ENCODE results near the gene PCYT1A.

PCYT1A gene

DNA sequence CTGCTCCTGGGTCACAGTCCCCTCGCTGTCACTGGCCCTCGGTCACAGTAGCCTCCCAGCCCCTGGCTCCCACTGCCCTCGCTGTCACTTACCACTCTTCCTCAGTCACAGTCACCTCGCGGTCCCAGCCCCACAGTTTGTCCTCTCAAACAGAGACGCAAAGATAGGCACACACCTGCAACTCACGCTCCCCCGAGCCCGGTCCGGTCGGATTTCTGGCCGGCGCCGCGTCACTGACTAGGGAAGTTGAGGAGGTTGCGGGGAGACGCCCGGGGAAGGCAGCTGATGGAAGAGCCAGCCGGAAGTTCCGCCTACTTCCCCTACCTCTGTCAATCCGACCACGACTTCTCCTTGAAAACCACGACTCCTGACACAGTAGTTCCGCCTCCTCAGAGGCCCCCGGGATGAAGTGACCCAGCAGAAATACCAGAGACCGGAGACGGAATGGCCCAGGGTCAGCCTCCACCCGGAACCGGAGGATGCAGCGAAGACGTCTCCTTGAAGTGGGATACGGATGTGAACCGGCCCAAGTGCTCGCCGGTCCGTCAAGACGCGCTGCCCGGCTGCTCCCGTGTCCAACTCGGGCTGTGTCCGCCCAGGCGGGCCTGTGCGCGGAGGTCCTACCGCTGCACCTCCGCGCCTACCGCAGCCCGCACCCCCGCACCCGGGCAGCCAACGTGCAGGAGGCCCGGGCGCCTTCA, at the start of gene PCYT1A:
Gene PCYT1A, minus strand, starts transcription at position 287 of the 701 bp plus-strand sequence. CDS start 17,195 bp downstream, outside the sequence.
- Histone ChIP-seq H3K27me3 (ENCODE audit: low read depth) (no peaks in the 10 kb centered on the region), H3K36me3 (replicated peaks) (no peaks in the 10 kb centered on the region; the same call in 1 of the 2 replicates), H3K9me3 (no peaks in the 10 kb centered on the region), H3K4me1 (peaks cover 23% of the 10 kb centered on the region), H3K4me3 (peak within 1 kb of the TSS; percentile 93)
- in situ Hi-C loops (cut with MboI; ENCODE audit: low sequenced_read_pairs), result no loop called here
- peak; percentile 93 to 95 for DNase-seq (ENCODE audit: low spot score in 2 of 2)

DNA sequence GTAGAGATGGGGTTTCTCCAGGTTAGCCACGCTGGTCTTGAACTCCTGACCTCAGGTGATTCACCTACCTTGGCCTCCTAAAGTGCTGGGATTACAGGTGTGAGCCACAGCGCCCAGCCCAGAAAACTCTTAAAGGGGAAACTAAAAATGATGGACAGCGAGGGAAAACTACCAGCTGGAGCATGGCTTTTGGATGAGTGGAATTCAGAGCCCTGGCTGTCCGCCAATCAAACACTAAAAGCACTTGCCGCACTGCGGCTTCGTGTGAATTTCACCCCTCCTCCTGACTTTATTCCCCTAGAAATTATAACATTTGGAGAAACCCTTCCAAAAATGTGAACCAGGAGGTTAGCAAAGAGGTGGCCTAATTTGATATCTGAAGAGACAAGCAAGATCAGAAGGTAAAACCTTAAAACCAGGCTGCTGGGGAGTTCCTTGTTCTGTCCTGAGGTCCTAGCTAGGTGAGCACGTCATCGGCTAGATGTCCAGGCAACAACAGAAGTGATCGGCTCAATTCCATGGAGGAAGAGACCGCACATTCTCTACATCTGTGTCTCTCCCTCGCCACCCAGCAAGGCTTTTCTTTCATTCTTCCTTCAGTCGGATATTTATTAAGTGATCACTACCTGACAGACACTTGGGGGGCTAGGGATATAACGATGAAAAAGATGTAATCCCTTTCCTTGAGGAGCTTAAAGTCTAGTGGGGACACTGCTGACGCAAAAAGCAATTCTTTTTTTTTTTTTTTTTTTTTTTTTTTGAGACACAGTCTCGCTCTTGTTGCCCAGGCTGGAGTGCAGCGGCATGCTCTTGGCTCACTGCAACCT, 49.0 kb upstream of the PCYT1A start:
- no peaks in the 10 kb centered on the region for H3K9me3 ChIP-seq
- no peak for DNase-seq (ENCODE audit: low spot score in 2 of 2)
- H3K27me3 ChIP-seq (ENCODE audit: low read depth), result no peaks in the 10 kb centered on the region
- in situ Hi-C loops (cut with MboI; ENCODE audit: low sequenced_read_pairs), result no loop called here
- H3K4me3 ChIP-seq, result no peak overlapping the region
- no peaks in the 10 kb centered on the region for H3K36me3 ChIP-seq (replicated peaks)
- no peaks in the 10 kb centered on the region for H3K4me1 ChIP-seq

DNA sequence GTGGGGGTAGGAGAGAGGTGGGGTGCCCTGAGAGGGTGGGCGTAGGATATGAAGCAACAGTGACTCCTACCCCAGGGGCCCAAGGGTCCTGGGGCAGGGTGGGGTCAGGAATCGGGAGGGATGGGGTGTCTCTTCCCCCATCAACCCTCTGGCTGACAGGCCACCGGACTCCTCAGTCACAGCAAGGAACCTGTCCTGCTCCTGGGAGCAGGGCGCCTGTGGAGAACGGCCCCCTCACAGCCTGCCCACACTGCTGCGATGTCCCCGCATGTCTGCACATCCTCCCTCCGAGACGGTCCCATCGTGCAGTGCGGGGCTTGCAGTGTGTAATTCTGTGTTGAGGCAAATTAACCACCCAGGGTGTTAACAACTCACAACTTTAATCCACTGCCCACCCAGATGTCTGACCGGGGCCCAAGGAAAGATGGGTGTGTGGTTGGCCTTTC, 48.0 kb upstream of the PCYT1A start:
- in situ Hi-C loops (cut with MboI; ENCODE audit: low sequenced_read_pairs), result no loop called here
- Histone ChIP-seq H3K4me3 (no peak overlapping the region), H3K27me3 (ENCODE audit: low read depth) (no peaks in the 10 kb centered on the region), H3K9me3 (no peaks in the 10 kb centered on the region), H3K4me1 (no peaks in the 10 kb centered on the region), H3K36me3 (replicated peaks) (no peaks in the 10 kb centered on the region)
- no peak for DNase-seq (ENCODE audit: low spot score in 2 of 2)

- no peaks in the 10 kb centered on the region for H3K27me3 ChIP-seq (ENCODE audit: low read depth)
These were observed 47.5 kb upstream of the PCYT1A start for GRCh38 chr3:196334982-196335381.

DNA sequence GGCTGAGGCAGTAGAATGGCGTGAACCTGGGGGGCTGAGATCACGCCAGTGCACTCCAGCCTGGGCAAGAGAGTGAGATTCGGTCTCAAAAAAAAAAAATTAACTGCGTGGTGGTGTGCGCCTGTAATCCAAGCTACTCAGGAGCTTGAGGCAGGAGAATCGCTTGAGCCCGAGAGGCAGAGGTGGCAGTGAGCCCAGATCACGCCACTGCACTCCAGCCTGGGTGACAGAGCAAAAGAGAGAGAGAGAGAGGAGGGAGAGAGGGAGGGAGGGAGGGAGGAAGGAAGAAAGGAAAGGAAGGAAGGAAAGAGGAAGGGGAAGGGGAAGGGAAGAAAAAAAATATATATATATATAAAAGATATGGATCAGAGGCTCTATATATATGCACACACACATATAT, 44.6 kb upstream of the PCYT1A start:
- Histone ChIP-seq H3K4me1 (peaks cover 11% of the 10 kb centered on the region), H3K4me3 (no peak overlapping the region), H3K36me3 (replicated peaks) (no peaks in the 10 kb centered on the region), H3K27me3 (ENCODE audit: low read depth) (no peaks in the 10 kb centered on the region), H3K9me3 (no peaks in the 10 kb centered on the region)
- no peak for DNase-seq (ENCODE audit: low spot score in 2 of 2)
- in situ Hi-C loops (cut with MboI; ENCODE audit: low sequenced_read_pairs), result no loop called here

More at GRCh38 chr3:196334982-196335381, 47.5 kb upstream of the PCYT1A start:
- Histone ChIP-seq H3K4me1 (no peaks in the 10 kb centered on the region), H3K36me3 (replicated peaks) (no peaks in the 10 kb centered on the region), H3K4me3 (no peak overlapping the region), H3K9me3 (no peaks in the 10 kb centered on the region)
- DNase-seq (ENCODE audit: low spot score in 2 of 2), result no peak
- in situ Hi-C loops (cut with MboI; ENCODE audit: low sequenced_read_pairs), result no loop called here

DNA sequence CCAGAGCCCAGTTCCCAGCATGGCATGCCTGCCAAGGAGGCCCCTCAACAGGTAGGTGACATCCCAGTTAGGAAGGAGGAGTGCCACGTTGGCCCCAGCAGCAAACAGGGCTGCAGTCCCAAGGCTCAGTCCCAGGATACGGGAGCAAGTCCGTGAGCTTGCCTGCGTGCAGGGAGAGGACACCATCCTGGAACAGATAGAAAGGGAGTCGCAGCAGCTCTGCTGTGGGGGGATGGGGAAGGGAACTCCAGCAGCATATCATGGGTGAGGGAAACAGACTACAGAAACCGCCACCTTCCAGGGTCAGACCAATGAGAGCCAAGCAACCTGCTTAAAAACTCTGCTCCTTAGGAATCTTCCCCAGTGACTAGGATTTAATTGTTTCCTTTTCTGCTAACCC, 39.9 kb upstream of the PCYT1A start:
- H3K4me1 ChIP-seq, result peaks cover 11% of the 10 kb centered on the region
- no peak overlapping the region for H3K4me3 ChIP-seq
- H3K27me3 ChIP-seq (ENCODE audit: low read depth), result no peaks in the 10 kb centered on the region
- no peaks in the 10 kb centered on the region for H3K9me3 ChIP-seq
- H3K36me3 ChIP-seq (replicated peaks), result no peaks in the 10 kb centered on the region
- in situ Hi-C loops (cut with MboI; ENCODE audit: low sequenced_read_pairs), result no loop called here
- no peak for DNase-seq (ENCODE audit: low spot score in 2 of 2)

GRCh38 chr3:196326936-196327335, 39.4 kb upstream of the PCYT1A start:
- Histone ChIP-seq H3K36me3 (replicated peaks) (no peaks in the 10 kb centered on the region), H3K4me3 (no peak overlapping the region), H3K4me1 (peaks cover 11% of the 10 kb centered on the region), H3K9me3 (no peaks in the 10 kb centered on the region), H3K27me3 (ENCODE audit: low read depth) (no peaks in the 10 kb centered on the region)
- in situ Hi-C loops (cut with MboI; ENCODE audit: low sequenced_read_pairs), result no loop called here
- DNase-seq (ENCODE audit: low spot score in 2 of 2), result no peak

GRCh38 chr3:196323691-196324090, 36.2 kb upstream of the PCYT1A start:
- Histone ChIP-seq H3K27me3 (ENCODE audit: low read depth) (no peaks in the 10 kb centered on the region), H3K4me3 (no peak overlapping the region), H3K9me3 (no peaks in the 10 kb centered on the region), H3K4me1 (peaks cover 10% of the 10 kb centered on the region), H3K36me3 (replicated peaks) (no peaks in the 10 kb centered on the region)
- DNase-seq (ENCODE audit: low spot score in 2 of 2), result peak in 1 of 2 experiments; percentile 40
- in situ Hi-C loops (cut with MboI; ENCODE audit: low sequenced_read_pairs), result no loop called here

- H3K36me3 ChIP-seq (replicated peaks), result no peaks in the 10 kb centered on the region
- H3K27me3 ChIP-seq (ENCODE audit: low read depth), result no peaks in the 10 kb centered on the region
- no peaks in the 10 kb centered on the region for H3K9me3 ChIP-seq
- no peak overlapping the region for H3K4me3 ChIP-seq
- in situ Hi-C loops (cut with MboI; ENCODE audit: low sequenced_read_pairs), result no loop called here
- DNase-seq (ENCODE audit: low spot score in 2 of 2), result no peak
- peaks cover 6% of the 10 kb centered on the region for H3K4me1 ChIP-seq
These were observed 35.5 kb upstream of the PCYT1A start for GRCh38 chr3:196323016-196323415.

- Histone ChIP-seq H3K36me3 (replicated peaks) (no peaks in the 10 kb centered on the region), H3K27me3 (ENCODE audit: low read depth) (no peaks in the 10 kb centered on the region), H3K4me3 (no peak overlapping the region), H3K9me3 (no peaks in the 10 kb centered on the region), H3K4me1 (no peaks in the 10 kb centered on the region; the same call in 1 of the 2 replicates)
- DNase-seq (ENCODE audit: low spot score in 2 of 2), result no peak
- in situ Hi-C loops (cut with MboI; ENCODE audit: low sequenced_read_pairs), result no loop called here
These were observed 33.6 kb upstream of the PCYT1A start for GRCh38 chr3:196321162-196321561.

DNA sequence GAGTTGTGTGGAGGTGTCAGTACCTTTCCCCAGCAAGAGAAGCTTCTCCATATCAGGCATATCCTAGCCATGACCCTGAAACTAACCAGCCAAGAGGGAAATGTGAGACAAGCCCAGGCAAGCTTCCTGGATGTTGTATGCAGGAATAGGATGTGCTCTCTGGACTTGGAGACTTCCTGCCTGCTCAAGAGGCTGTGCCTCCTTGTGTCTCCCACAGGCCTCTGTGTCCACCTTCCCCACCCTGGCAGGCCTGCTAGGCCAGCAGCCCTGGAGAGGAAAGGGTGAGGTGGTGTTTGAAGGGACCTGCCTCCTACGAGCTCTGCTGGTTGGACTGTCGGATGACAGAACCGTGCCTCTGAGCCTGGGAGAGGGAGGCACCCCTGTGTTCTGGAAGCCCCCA, 32.6 kb upstream of the PCYT1A start:
- no peak for DNase-seq (ENCODE audit: low spot score in 2 of 2)
- H3K4me3 ChIP-seq, result no peak overlapping the region
- H3K36me3 ChIP-seq (replicated peaks), result no peaks in the 10 kb centered on the region; the same call in 1 of the 2 replicates
- no peaks in the 10 kb centered on the region for H3K27me3 ChIP-seq (ENCODE audit: low read depth)
- H3K4me1 ChIP-seq, result no peaks in the 10 kb centered on the region; the same call in 1 of the 2 replicates
- H3K9me3 ChIP-seq, result no peaks in the 10 kb centered on the region
- in situ Hi-C loops (cut with MboI; ENCODE audit: low sequenced_read_pairs), result no loop called here

DNA sequence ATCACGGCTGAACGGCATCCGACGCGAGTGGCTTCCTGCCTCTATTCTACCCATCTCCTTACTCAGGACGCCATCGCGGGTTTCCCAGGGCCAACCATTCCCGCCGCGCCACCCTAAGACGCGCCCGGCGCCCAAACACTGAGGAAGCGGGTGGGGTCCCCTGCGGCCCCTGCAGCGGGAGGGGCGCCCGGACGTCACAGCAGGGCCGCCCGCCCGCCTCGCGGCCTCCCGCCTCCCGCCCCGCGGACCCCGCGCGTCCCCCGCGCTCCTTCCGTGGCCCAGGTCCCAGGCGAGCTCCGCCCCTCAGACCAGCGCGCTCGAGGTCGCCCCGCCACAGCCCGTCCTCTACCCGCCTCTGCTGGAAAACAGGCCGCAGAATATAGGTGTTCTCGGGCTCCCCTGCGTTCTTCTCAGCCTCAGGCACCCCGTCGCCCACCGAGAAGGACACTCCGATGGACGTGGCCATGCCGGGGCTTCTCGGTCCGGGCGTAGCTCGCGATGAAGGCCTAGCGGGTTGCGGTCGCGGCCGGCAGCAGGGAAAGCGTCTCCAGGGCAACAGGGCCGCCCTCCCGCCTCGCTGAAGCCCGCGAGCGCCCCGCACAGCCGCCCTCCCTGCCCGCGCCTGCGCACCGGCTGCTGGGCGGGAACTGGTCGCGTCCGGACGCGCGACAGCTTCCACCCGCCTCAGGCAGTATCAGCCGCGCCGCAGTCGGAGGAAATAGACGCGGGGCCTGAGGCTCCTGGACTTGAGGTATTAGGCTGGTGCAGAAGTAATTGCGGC, 30.4 kb upstream of the PCYT1A start, which contains the start of gene DYNLT2B:
Gene DYNLT2B, minus strand, starts transcription at position 554 of the 781 bp plus-strand sequence. Its CDS starts 88 bp downstream, at position 466.
- in situ Hi-C loops (cut with MboI; ENCODE audit: low sequenced_read_pairs), result no loop called here
- H3K9me3 ChIP-seq, result no peaks in the 10 kb centered on the region
- peak; percentile 85 to 91 for DNase-seq (ENCODE audit: low spot score in 2 of 2)
- H3K4me1 ChIP-seq, result no peaks in the 10 kb centered on the region; the same call in 1 of the 2 replicates
- no peaks in the 10 kb centered on the region for H3K27me3 ChIP-seq (ENCODE audit: low read depth)
- H3K4me3 ChIP-seq, result peak within 1 kb of the TSS; percentile 94
- no peaks in the 10 kb centered on the region; the same call in 1 of the 2 replicates for H3K36me3 ChIP-seq (replicated peaks)

Data from HAP-1 (cell line).